Esophagus (tissue), 2 donors: ENCODE results near the gene KIFC1. TPM values are rescaled to one million over a fixed set of nuclear protein-coding genes. Genes with fewer than 3 reads are reported as not detected.
"Not testable (repeated sequence)": the region's sequence is repeated elsewhere in the genome, so short reads cannot be mapped to it uniquely, and the experiment has no call there.

Experiments
- H3K27ac ChIP-seq, 2 donors: one replicate each; pipeline ENCODE4 v1.5.1; 2013; ENCODE audit warnings: low read depth in 2 of 2, mild to moderate bottlenecking in 2 of 2, inconsistent platforms in 1 of 2, low read length in 1 of 2, moderate library complexity in 1 of 2
- H3K27me3 ChIP-seq, 2 donors: one replicate each; pipeline ENCODE4 v1.6.1; 2013; ENCODE audit warnings: low read length in 2 of 2, control low read depth in 1 of 2, mild to moderate bottlenecking in 1 of 2; ENCODE audit not compliant: insufficient read depth in 2 of 2, control insufficient read depth in 1 of 2
- H3K36me3 ChIP-seq, 2 donors: one replicate each; pipeline ENCODE4 v1.6.1; 2013; ENCODE audit warnings: low read length in 1 of 2; ENCODE audit not compliant: control insufficient read depth in 2 of 2, insufficient read depth in 2 of 2
- H3K4me1 ChIP-seq, 2 donors: one replicate each; pipeline ENCODE4 v1.6.1; 2013; ENCODE audit warnings: low read length in 1 of 2; ENCODE audit not compliant: control insufficient read depth in 2 of 2, insufficient read depth in 2 of 2
- H3K4me3 ChIP-seq, 2 donors: one replicate each; pipeline ENCODE4 v1.5.1; 2013; ENCODE audit warnings: low read length in 2 of 2, mild to moderate bottlenecking in 2 of 2, low read depth in 1 of 2, moderate library complexity in 1 of 2
- H3K9me3 ChIP-seq, 2 donors: one replicate each; pipeline ENCODE4 v1.6.1; 2013; ENCODE audit warnings: mild to moderate bottlenecking in 2 of 2, low read depth in 1 of 2, low read length in 1 of 2, moderate library complexity in 1 of 2; ENCODE audit not compliant: control insufficient read depth in 2 of 2, insufficient read depth in 1 of 2
- WGBS, 2 donors: extraction: QIAGEN DNeasy Blood & Tissue Kit; methylation state at CpG; one replicate each; pipeline ENCODE4 v1.1.7; 2013; 5-methylcytosine and 5-hydroxymethylcytosine counted together
- polyA plus RNA-seq, 2 donors: library from polyadenylated mRNA; stranded (reverse); fragments of 200-250 nt; gene quantifications; one replicate each; pipeline ENCODE4 v1.2.3, GENCODE V29; 2013
- donor health status: healthy with polysubstance abuse.
- donor health status: Bipolar disorder and iron deficiency.

KIFC1 gene
- polyA plus RNA-seq, 2 donors, result 12.5 to 15.0 TPM

- no peaks in the 10 kb centered on the region for H3K4me1 ChIP-seq
- H3K27ac ChIP-seq, result peak overlapping the region in 1 of 2 donors; percentile 96
- no peaks in the 10 kb centered on the region for H3K36me3 ChIP-seq
- peak overlapping the region in 1 of 2 donors; percentile 62 for H3K4me3 ChIP-seq
- H3K27me3 ChIP-seq, result no peaks in the 10 kb centered on the region
- WGBS, 2 donors, result 30 to 37% methylated on average over 5 of the region's 5 CpGs
- no peaks in the 10 kb centered on the region for H3K9me3 ChIP-seq
These were observed 949 bp downstream of the KIFC1 start for GRCh38 chr6:33392595-33392948.

- no peaks in the 10 kb centered on the region for H3K27me3 ChIP-seq
- H3K4me3 ChIP-seq, result peak overlapping the region in 1 of 2 donors; percentile 62
- 57 to 61% methylated on average over 3 of the region's 3 CpGs for WGBS, 2 donors
These were observed 1.4 kb downstream of the KIFC1 start for GRCh38 chr6:33392979-33393378.

GRCh38 chr6:33397541-33397940, 5.9 kb downstream of the KIFC1 start:
- no peaks in the 10 kb centered on the region for H3K4me1 ChIP-seq
- WGBS, 2 donors, result 73 to 80% methylated on average over 1 of the region's 1 CpG
- H3K27ac ChIP-seq, result no peak overlapping the region
- H3K9me3 ChIP-seq, result no peaks in the 10 kb centered on the region
- no peak overlapping the region for H3K4me3 ChIP-seq
- H3K27me3 ChIP-seq, result no peaks in the 10 kb centered on the region
- H3K36me3 ChIP-seq, result no peaks in the 10 kb centered on the region

More at GRCh38 chr6:33392979-33393378, 1.4 kb downstream of the KIFC1 start:
- Histone ChIP-seq H3K36me3 (no peaks in the 10 kb centered on the region), H3K9me3 (no peaks in the 10 kb centered on the region), H3K4me1 (no peaks in the 10 kb centered on the region), H3K27ac (no peak overlapping the region)

- WGBS, 2 donors, result 87 to 96% methylated on average over 3 of the region's 3 CpGs
- H3K9me3 ChIP-seq, H3K36me3 ChIP-seq, H3K4me3 ChIP-seq, H3K27me3 ChIP-seq, H3K27ac ChIP-seq, H3K4me1 ChIP-seq: not testable (repeated sequence)
These were observed 7.0 kb downstream of the KIFC1 start for GRCh38 chr6:33398601-33399000.

- H3K36me3 ChIP-seq, H3K9me3 ChIP-seq, H3K27me3 ChIP-seq, H3K4me3 ChIP-seq, H3K4me1 ChIP-seq, H3K27ac ChIP-seq: not testable (repeated sequence)
- WGBS, 2 donors, result 96 to 97% methylated on average over 6 of the region's 6 CpGs
These were observed 8.3 kb downstream of the KIFC1 start for GRCh38 chr6:33399881-33400280.

GRCh38 chr6:33404884-33405283, 13.3 kb downstream of the KIFC1 start:
- Histone ChIP-seq H3K36me3 (peaks cover 0 to 9% of the 10 kb centered on the region in 2 donors), H3K4me3 (no peak overlapping the region), H3K27me3 (no peaks in the 10 kb centered on the region), H3K4me1 (no peaks in the 10 kb centered on the region), H3K27ac (no peak overlapping the region), H3K9me3 (no peaks in the 10 kb centered on the region)
- 95% methylated on average over 17 of the region's 17 CpGs for WGBS, 2 donors

GRCh38 chr6:33405386-33405940, 13.8 kb downstream of the KIFC1 start:
- no peak overlapping the region for H3K4me3 ChIP-seq
- H3K27me3 ChIP-seq, result no peaks in the 10 kb centered on the region
- 91 to 95% methylated on average over 15 of the region's 15 CpGs for WGBS, 2 donors
- H3K27ac ChIP-seq, result no peak overlapping the region
- H3K4me1 ChIP-seq, result no peaks in the 10 kb centered on the region
- peaks cover 0 to 9% of the 10 kb centered on the region in 2 donors for H3K36me3 ChIP-seq
- H3K9me3 ChIP-seq, result no peaks in the 10 kb centered on the region

- no peaks in the 10 kb centered on the region for H3K4me1 ChIP-seq
- no peaks in the 10 kb centered on the region for H3K9me3 ChIP-seq
- peaks cover 0 to 9% of the 10 kb centered on the region in 2 donors for H3K36me3 ChIP-seq
- 98% methylated on average over 17 of the region's 17 CpGs for WGBS, 2 donors
- H3K27ac ChIP-seq, result no peak overlapping the region
- H3K4me3 ChIP-seq, result no peak overlapping the region
- H3K27me3 ChIP-seq, result no peaks in the 10 kb centered on the region
These were observed 14.5 kb downstream of the KIFC1 start for GRCh38 chr6:33406126-33406525.

- Histone ChIP-seq H3K27me3 (no peaks in the 10 kb centered on the region), H3K4me1 (peaks cover 0 to 3% of the 10 kb centered on the region in 2 donors), H3K27ac (no peak overlapping the region), H3K4me3 (no peak overlapping the region), H3K9me3 (no peaks in the 10 kb centered on the region), H3K36me3 (peaks cover 0 to 9% of the 10 kb centered on the region in 2 donors)
- WGBS, 2 donors, result 82 to 84% methylated on average over 5 of the region's 5 CpGs
These were observed 15.6 kb downstream of the KIFC1 start for GRCh38 chr6:33407132-33407718.

- WGBS, 2 donors, result 0 to 1% methylated on average over 47 to 65 of the region's 65 CpGs
- Histone ChIP-seq H3K9me3 (no peaks in the 10 kb centered on the region), H3K4me3 (peak overlapping the region; percentile 66 to 84), H3K36me3 (peaks cover 0 to 27% of the 10 kb centered on the region in 2 donors), H3K4me1 (peaks cover 3% of the 10 kb centered on the region in 2 donors), H3K27ac (peak overlapping the region; percentile 96 to 99), H3K27me3 (no peaks in the 10 kb centered on the region)
These were observed 18.6 kb downstream of the KIFC1 start for GRCh38 chr6:33410050-33410710.
